Endodermal cell (in vitro differentiated cells): ENCODE results near the gene RASAL1. TPM values are rescaled to one million over a fixed set of nuclear protein-coding genes. Genes with fewer than 3 reads are reported as not detected.

ENCODE experiments used
- DNase-seq: peaks from one replicate; pipeline ENCODE4 v3.0.0-alpha.2; 2017
- H3K27ac ChIP-seq: 2 replicates; pipeline ENCODE4 v1.5.1; 2013; ENCODE audit warnings: mild to moderate bottlenecking, low read depth, low read length, moderate library complexity
- H3K27me3 ChIP-seq: 2 replicates; pipeline ENCODE4 v1.6.1; 2013; ENCODE audit warnings: mild to moderate bottlenecking, low read length, moderate library complexity; ENCODE audit not compliant: insufficient read depth, control insufficient read depth, poor library complexity, severe bottlenecking
- H3K36me3 ChIP-seq: 2 replicates; pipeline ENCODE4 v1.7.0; 2013; ENCODE audit warnings: mild to moderate bottlenecking, low read length, moderate library complexity; ENCODE audit not compliant: control insufficient read depth, insufficient read depth
- H3K4me1 ChIP-seq: one replicate; pipeline ENCODE4 v1.7.0; 2013; ENCODE audit warnings: low read length; ENCODE audit not compliant: control insufficient read depth, insufficient read depth
- H3K4me3 ChIP-seq: 2 replicates; pipeline ENCODE4 v1.5.1; 2013; ENCODE audit warnings: mild to moderate bottlenecking, low read length, moderate library complexity
- H3K9ac ChIP-seq: 2 replicates; pipeline ENCODE4 v1.6.1; 2013; ENCODE audit warnings: mild to moderate bottlenecking, low read length, moderate library complexity; ENCODE audit not compliant: poor library complexity, severe bottlenecking; ENCODE audit errors: extremely low read depth
- H3K9me3 ChIP-seq: 2 replicates; pipeline ENCODE4 v1.6.1; 2013; ENCODE audit warnings: mild to moderate bottlenecking, low read length, moderate library complexity; ENCODE audit not compliant: control insufficient read depth
- H3K27ac Mint-ChIP-seq: 2 replicates; pipeline ENCODE4 v1.8.0; 2020; ENCODE audit warnings: mixed read lengths
- H3K27me3 Mint-ChIP-seq: 2 replicates; pipeline ENCODE4 v1.8.0; 2021; ENCODE audit warnings: mild to moderate bottlenecking, mixed read lengths; ENCODE audit not compliant: insufficient read depth
- H3K36me3 Mint-ChIP-seq: 2 replicates; pipeline ENCODE4 v1.8.0; 2020; ENCODE audit warnings: low read depth, mixed read lengths
- H3K4me1 Mint-ChIP-seq: 2 replicates; pipeline ENCODE4 v1.8.0; 2020; ENCODE audit warnings: mixed read lengths
- H3K4me3 Mint-ChIP-seq: 2 replicates; pipeline ENCODE4 v1.8.0; 2020; ENCODE audit warnings: mild to moderate bottlenecking, moderate library complexity, mixed read lengths
- H3K9me3 Mint-ChIP-seq: 2 replicates; pipeline ENCODE4 v1.8.0; 2020; ENCODE audit warnings: mild to moderate bottlenecking, mixed read lengths
- CTCF ChIP-seq: fragments of 200-600 bp; sonication (generic); conservative IDR thresholded peaks from 2 replicates; pipeline ENCODE4 v1.5.0; 2021; ENCODE audit warnings: antibody characterized with exemption, mild to moderate bottlenecking
- WGBS, 2 experiments: methylation state at CpG; one replicate each; pipeline versions ENCODE4 v1.1.5 to v1.1.7; 2013; ENCODE audit warnings: missing lambda C conversion rate in 2 of 2, mixed read lengths in 1 of 2; ENCODE audit not compliant: insufficient coverage in 1 of 2, insufficient read length in 1 of 2; 5-methylcytosine and 5-hydroxymethylcytosine counted together
- total RNA-seq, 2 donors: library from RNA; stranded (reverse); fragmentation: NEBNext Ultra II Directional in 1 of 2; extraction: Animal tissue kit (Norgen Biotek cat#: 25700) in 1 of 2; gene quantifications; 2 replicates in 1 of 2; 3 replicates in 1 of 2; pipeline ENCODE4 v1.2.1, GENCODE V29; 2021

Gene RASAL1
- total RNA-seq, 2 donors from 2014 or later, result 0.77 to 1.4 TPM

DNA sequence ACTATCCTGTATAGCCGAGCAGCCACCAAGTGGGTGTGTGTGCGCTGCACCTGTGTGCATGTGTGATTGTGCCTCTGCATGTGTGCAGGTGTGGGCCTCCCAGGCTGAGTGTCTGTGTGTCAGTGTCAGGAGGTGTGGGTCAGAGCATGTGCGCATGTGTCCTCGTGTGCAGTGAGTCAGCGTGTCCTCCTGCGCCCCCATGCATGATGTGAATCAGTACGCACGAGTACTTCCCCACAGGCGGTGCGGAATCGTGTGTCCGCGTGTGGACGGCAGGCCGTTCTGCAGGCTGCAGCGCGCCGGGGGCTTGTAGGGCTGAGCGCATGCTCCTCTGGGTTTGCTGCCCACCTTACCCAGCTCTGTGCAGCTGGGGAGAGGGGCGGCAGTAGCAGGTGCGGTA, 44.8 kb downstream of the RASAL1 start:
- whole genome bisulfite sequencing, 2 experiments, result 81% methylated on average over 20 to 21 of the region's 21 CpGs
- no peak overlapping the region for H3K9ac ChIP-seq

GRCh38 chr12:113089839-113090238, 45.7 kb downstream of the RASAL1 start:
- H3K9me3 Mint-ChIP-seq, result peaks cover 2% of the 10 kb centered on the region
- H3K4me3 Mint-ChIP-seq, result no peak overlapping the region
- H3K9ac ChIP-seq, result no peak overlapping the region
- TF ChIP-seq CTCF, result no peak
- no peaks in the 10 kb centered on the region for H3K4me1 ChIP-seq
- H3K4me3 ChIP-seq, result no peak overlapping the region
- no peak overlapping the region for H3K27ac Mint-ChIP-seq
- H3K27ac ChIP-seq, result no peak overlapping the region
- H3K36me3 ChIP-seq, result no peaks in the 10 kb centered on the region
- H3K27me3 Mint-ChIP-seq, result peaks cover 35% of the 10 kb centered on the region
- H3K27me3 ChIP-seq, result peaks cover 10% of the 10 kb centered on the region
- peaks cover 10% of the 10 kb centered on the region for H3K4me1 Mint-ChIP-seq
- H3K9me3 ChIP-seq, result no peaks in the 10 kb centered on the region
- no peaks in the 10 kb centered on the region for H3K36me3 Mint-ChIP-seq
- no peak for DNase-seq

More for the DNA sequence above, 44.8 kb downstream of the RASAL1 start:
- Mint-ChIP-seq H3K27me3 (peaks cover 37% of the 10 kb centered on the region), H3K4me1 (peaks cover 10% of the 10 kb centered on the region), H3K4me3 (no peak overlapping the region), H3K27ac (no peak overlapping the region), H3K9me3 (peaks cover 2% of the 10 kb centered on the region), H3K36me3 (no peaks in the 10 kb centered on the region)
- Histone ChIP-seq H3K4me1 (no peaks in the 10 kb centered on the region), H3K27ac (no peak overlapping the region), H3K9me3 (no peaks in the 10 kb centered on the region), H3K36me3 (no peaks in the 10 kb centered on the region), H3K27me3 (peaks cover 10% of the 10 kb centered on the region), H3K4me3 (no peak overlapping the region)
- no peak for DNase-seq
- TF ChIP-seq CTCF, result no peak

DNA sequence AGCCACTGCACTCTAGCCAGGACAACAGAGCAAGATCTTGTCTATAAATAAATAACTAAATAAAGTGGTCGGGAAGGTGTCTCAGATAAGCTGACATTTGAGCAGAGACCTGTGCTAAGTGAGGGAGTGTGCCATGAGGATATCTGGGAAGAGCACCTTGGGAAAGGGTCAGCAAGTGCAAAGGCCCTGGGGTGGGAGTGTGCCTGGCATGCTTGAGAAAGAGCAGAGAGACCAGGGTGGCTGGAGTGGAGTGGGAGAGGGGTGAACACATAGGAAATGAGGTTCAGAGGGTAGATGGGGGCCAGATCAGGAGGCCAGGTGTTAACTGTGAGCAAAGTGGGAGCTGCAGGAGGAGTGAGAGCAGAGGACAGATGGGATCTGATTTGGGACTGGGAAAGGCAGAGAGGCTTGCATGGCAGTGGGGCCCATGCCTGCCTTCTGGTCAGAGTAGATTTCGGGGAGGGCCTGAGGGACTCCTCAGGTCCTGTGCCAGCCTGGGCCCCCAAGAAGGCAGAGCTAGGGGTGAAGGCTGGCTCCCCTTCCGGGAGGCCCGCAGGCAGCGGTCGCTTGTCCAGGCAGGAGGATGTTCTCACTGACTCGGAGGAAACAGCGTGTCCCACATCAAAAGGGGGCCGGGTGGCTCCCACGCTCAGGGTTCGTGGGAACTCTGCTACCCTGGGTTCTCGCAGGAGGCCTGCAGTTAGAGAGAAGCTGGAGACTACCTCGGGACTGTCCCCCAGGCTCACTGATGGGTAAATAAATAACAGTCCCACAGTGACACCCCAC, 46.4 kb downstream of the RASAL1 start:
- Histone ChIP-seq H3K27ac (no peak overlapping the region), H3K4me1 (no peaks in the 10 kb centered on the region), H3K36me3 (no peaks in the 10 kb centered on the region), H3K9me3 (no peaks in the 10 kb centered on the region), H3K4me3 (no peak overlapping the region), H3K27me3 (peaks cover 10% of the 10 kb centered on the region), H3K9ac (no peak overlapping the region)
- Mint-ChIP-seq H3K36me3 (no peaks in the 10 kb centered on the region), H3K4me3 (no peak overlapping the region), H3K27ac (no peak overlapping the region), H3K27me3 (peaks cover 34% of the 10 kb centered on the region), H3K4me1 (peaks cover 10% of the 10 kb centered on the region), H3K9me3 (peaks cover 2% of the 10 kb centered on the region)
- 83 to 86% methylated on average over 7 to 13 of the region's 13 CpGs for WGBS, 2 experiments
- TF ChIP-seq CTCF, result no peak
- DNase-seq, result no peak
